ENCODE data around the gene BBS2. TPM values are rescaled to one million over a fixed set of nuclear protein-coding genes. Genes with fewer than 3 reads are reported as not detected.

BBS2 gene
- total and polyA plus RNA-seq, 2 of the 13 experiments (the other 11 are each of a cell fraction or from before 2014, with no cell fraction given): 59.7 to 68.3 TPM

- TF ChIP-seq REST (IDR thresholded peaks at IDR 0.05; ENCODE audit: borderline replicate concordance in 1 of 2, low read depth in 1 of 2, low read length in 2 of 2) (no peak), MXD1 (CRISPR knock-in tag; IDR thresholded peaks at IDR 0.05) (no peak)
Observed at GRCh38 chr16:56466344-56466743, 53.5 kb downstream of the BBS2 start (continued).

- in situ Hi-C loops (cut with HindIII; ENCODE audit: extremely low pct_ligation_motif_present, low pct_unique_long_range_greater_than_20kb) (no loop called here), intact Hi-C loops (cut with micrococcal nuclease; ENCODE audit: unreplicated experiment) (no loop called here)
- POLR2A ChIA-PET: interaction anchor here (1.3 kb wide), 1 partner anchor 12 kb away, joined by 5 read pairs; the partner anchor contains the start of genes NUDT21 and OGFOD1
- Histone ChIP-seq H3K27me3 (ENCODE audit: control insufficient read depth in 1 of 2, insufficient read depth in 2 of 2, low read length in 2 of 2) (no peaks in the 10 kb centered on the region), H3K4me2 (ENCODE audit: low read depth, low read length) (no peak overlapping the region), H2AFZ (ENCODE audit: low read length) (no peak overlapping the region), H3K36me3 (replicated peaks in 1 of 2; ENCODE audit: control insufficient read depth in 1 of 2, insufficient read depth in 2 of 2, low read length in 2 of 2) (peaks cover 28 to 82% of the 10 kb centered on the region in 2 experiments), H3K9me3 (ENCODE audit: low read length) (no peaks in the 10 kb centered on the region), H3K9ac (ENCODE audit: insufficient read depth, low read depth, low read length) (no peak overlapping the region), H3K27ac (ENCODE audit: extremely low read length, insufficient read depth, low read length) (no peak overlapping the region), H3K4me1 (ENCODE audit: insufficient read depth, low read length) (no peaks in the 10 kb centered on the region), H4K20me1 (ENCODE audit: insufficient read depth, low read length) (no peaks in the 10 kb centered on the region), H3K79me2 (ENCODE audit: insufficient read depth, low read length) (no peaks in the 10 kb centered on the region), H3K4me3 (replicated peaks in 1 of 3; ENCODE audit: insufficient read depth in 1 of 3, low read depth in 2 of 3, low read length in 3 of 3) (no peak overlapping the region; a peak in 1 of 6 replicates)
- ATAC-seq: no peak
- no peak for DNase-seq (ENCODE audit: low spot score)
- CTCF ChIA-PET (ENCODE audit: low intra/inter-chr PET ratio, low total read pairs): no interaction called here
- no peak for FAIRE-seq
- 97% methylated on average over 6 of the region's 6 CpGs for WGBS (ENCODE audit: low lambda C conversion rate)
- BruUV-seq (replicated peaks): no TSS peak
- TF ChIP-seq FUBP1 (CRISPR knock-in tag; IDR thresholded peaks at IDR 0.05; ENCODE audit: borderline replicate concordance): no peak
- TF ChIP-seq SALL2 (CRISPR knock-in tag; IDR thresholded peaks at IDR 0.05): no peak
- TF ChIP-seq ATF1 (CRISPR knock-in tag; IDR thresholded peaks at IDR 0.05): no peak
- no peak for TF ChIP-seq ZNF33B (CRISPR knock-in tag; IDR thresholded peaks at IDR 0.05)
- no peak for TF ChIP-seq EP300 (IDR thresholded peaks at IDR 0.05; ENCODE audit: low read depth in 2 of 2, low read length in 2 of 2)
- TF ChIP-seq EP300 (CRISPR knock-in tag; IDR thresholded peaks at IDR 0.05; ENCODE audit: borderline replicate concordance): no peak
- TF ChIP-seq, protein P1, sequence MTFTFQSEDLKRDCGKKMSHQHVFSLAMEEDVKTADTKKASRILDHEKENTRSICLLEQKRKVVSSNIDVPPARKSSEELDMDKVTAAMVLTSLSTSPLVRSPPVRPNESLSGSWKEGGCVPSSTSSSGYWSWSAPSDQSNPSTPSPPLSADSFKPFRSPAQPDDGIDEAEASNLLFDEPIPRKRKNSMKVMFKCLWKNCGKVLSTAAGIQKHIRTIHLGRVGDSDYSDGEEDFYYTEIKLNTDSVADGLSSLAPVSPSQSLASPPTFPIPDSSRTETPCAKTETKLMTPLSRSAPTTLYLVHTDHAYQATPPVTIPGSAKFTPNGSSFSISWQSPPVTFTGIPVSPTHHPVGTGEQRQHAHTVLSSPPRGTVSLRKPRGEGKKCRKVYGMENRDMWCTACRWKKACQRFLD (CRISPR knock-in tag; IDR thresholded peaks at IDR 0.05; ENCODE audit: borderline replicate concordance): no peak
- no peak for TF ChIP-seq MAFG (CRISPR knock-in tag; IDR thresholded peaks at IDR 0.05)
- TF ChIP-seq HMG20B (CRISPR knock-in tag; conservative IDR thresholded peaks at IDR 0.05): no peak
- TF ChIP-seq POLR2G (IDR thresholded peaks at IDR 0.05; ENCODE audit: low read depth, low read length): no peak
- no peak for TF ChIP-seq PTBP1 (IDR thresholded peaks at IDR 0.05; ENCODE audit: low read depth, low read length, poor library complexity, severe bottlenecking)
- no peak for TF ChIP-seq ZNF772 (CRISPR knock-in tag; IDR thresholded peaks at IDR 0.05)
Observed at GRCh38 chr16:56463153-56463552, 56.7 kb downstream of the BBS2 start.

All from HepG2 (cell line).